CD4-positive, alpha-beta T cell treated with Interleukin-15 for 1 hour (primary cell): Measurements from ENCODE around the gene MRPL53.

Source experiments
- DNase-seq: peaks from one replicate; pipeline ENCODE4 v3.0.0-alpha.2; 2020

MRPL53 gene

GRCh38 chr2:74424139-74424992 is 48.1 kb downstream of the MRPL53 start:
- DNase-seq, result no peak

- no peak for DNase-seq
Measured at GRCh38 chr2:74423231-74424095, 49.0 kb downstream of the MRPL53 start.
